ENCODE data around the gene ARHGAP33.

ARHGAP33 gene

DNA sequence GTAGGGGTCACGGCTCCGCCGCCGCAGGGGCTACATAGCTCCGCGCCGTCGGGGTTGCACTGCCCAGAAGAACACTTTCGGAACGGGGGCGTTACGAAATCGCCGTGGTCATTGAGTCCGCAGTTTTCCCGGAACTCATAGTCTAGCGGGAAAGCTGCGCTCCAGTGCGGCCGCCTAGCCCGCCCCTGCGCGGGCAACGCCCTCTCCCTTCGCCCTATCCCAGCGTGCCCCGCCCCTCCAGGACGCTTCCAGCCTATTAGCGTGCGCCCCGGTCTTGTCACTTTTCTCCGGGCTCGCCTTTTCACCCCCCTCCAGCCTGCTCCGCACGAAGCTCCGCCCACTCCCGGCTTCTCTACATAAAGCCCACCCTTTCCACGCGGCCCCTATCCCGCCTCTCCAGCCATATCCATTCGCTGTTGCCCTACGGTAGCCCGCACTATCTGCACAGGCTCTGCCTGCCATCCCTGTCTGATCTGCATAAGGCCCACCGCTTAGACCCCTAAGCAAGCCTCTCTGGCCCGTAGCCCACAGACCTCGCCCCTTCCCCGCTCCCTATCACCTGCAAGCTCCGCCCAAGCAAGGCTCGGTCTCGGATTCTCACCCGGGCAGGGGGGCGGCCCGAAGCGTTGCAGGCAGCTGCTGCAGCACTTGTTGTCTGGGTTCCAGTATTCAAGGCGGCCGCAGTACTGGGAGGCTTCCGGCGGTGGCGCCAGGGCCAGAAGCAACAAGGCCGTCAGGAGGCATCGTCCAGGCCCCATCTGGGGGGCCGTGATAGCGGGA lies 34.8 kb upstream of the ARHGAP33 start:
- DNase-seq: no peak

- no peak for DNase-seq
These were observed 34.2 kb upstream of the ARHGAP33 start for GRCh38 chr19:35741203-35741515.

- no peak for DNase-seq
These were observed 33.1 kb upstream of the ARHGAP33 start, which contains the start of gene IGFLR1 for GRCh38 chr19:35742121-35742724. TSS of gene IGFLR1 (minus strand) at chr19:35742452. CDS start at chr19:35741180, 1,272 bp downstream.

GRCh38 chr19:35743640-35744429 lies 31.5 kb upstream of the ARHGAP33 start:
- DNase-seq: no peak

DNA sequence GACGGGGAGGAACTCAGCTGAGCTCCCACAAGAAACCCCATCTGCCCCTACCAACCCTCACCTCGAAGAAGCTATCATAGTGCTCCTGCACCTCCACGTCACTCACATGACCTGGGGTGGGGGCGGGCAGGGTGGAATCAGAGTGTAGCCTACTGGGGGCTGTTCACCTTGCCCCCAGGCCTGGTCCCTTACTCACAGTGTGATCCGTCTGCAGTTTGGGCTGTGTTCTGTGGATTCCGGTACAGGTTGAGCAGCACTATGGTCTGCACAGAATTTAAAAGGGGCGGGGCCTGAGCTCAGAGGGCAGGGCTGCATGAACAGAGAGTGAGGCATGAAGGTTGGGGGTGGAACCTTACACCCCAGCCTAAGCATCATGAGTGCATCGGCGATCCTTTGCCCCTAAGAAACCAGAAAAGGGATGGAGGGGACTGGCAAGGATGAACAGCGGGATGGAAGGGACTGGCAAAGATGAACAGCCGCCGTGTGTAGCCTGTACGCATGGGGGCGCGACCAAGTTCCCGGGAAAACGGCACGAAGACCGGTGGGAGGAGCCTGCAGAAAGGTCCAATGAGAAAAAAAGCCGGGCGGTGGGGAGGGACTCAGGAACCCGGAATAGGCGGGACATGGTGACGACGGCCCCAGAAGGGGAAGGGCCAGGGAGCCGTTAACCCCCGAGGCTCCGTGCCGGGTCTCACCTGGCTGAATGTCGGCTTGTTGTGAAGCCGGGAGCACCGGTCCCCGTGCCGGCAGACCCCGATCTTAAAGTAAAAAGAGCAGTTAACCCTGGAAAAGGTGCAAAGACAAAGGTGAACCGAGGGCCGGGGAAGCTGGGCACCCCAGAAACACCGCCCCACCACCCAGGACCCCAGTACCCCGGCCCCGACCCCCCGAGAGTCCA lies 30.7 kb upstream of the ARHGAP33 start:
- DNase-seq: no peak

DNA sequence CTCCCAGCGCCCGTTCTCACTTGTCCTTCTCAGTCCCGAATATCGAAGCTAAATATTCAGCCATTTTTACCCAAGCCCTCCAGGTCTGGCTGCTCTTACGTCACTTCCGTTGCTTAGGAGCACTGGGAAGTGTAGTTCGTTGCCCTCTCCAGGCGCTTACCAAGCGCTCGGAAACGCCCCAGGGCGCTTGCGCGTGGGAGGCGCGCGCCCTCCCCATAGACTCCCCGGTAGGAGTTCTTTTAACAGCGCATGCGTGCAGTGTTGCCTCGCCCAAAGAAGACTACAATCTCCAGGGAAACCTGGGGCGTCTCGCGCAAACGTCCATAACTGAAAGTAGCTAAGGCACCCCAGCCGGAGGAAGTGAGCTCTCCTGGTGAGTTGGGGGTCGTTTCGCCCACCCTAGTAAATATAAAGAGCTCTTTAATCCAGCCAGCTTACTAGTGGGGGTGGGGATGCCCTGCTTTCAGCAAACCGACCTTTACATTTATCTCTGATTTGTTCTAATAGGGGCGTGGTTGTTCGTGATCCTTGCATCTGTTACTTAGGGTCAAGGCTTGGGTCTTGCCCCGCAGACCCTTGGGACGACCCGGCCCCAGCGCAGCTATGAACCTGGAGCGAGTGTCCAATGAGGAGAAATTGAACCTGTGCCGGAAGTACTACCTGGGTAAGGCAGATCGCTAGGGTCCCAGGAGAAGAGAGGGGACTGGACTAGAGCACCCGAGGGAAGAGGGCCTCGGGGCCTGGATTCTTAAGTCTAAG lies 29.9 kb upstream of the ARHGAP33 start, which contains the start of the genes PSENEN and U2AF1L4:
Gene PSENEN, plus strand, starts transcription at position 324 of the 759 bp plus-strand sequence. Its CDS starts 280 bp downstream, at position 604.
Gene U2AF1L4, minus strand, starts transcription at position 91 of the 759 bp plus-strand sequence. Its CDS starts 27 bp downstream, at position 64.
- DNase-seq: no peak

DNA sequence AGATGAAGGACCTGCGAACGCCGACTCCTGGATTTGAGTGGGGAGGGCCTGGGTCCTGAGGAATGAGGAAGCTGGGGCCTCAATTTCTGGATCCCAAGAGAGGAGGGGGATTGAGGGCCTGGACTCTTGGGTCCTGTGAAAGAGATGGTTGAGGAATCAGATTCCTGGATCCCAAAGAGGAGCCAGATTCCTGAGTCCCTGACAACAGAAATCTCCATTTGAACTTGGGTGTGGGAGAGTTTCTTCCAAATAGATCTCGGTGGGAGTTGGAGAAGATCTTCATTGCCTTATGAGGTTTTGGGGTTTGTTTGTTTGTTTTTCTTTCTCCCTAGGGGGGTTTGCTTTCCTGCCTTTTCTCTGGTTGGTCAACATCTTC lies 29.3 kb upstream of the ARHGAP33 start:
- DNase-seq: no peak

DNA sequence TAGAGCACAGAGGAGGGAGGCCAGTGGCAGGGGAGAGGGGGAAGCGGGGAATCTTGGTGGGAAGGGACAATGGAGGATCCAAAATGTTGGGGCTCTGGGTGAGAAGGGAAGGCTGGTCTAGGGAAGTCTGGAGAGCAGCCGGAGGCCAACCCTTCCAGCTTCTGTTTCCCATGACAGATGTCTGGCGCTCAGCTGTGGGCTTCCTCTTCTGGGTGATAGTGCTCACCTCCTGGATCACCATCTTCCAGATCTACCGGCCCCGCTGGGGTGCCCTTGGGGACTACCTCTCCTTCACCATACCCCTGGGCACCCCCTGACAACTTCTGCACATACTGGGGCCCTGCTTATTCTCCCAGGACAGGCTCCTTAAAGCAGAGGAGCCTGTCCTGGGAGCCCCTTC lies 28.8 kb upstream of the ARHGAP33 start:
- no peak for DNase-seq

DNA sequence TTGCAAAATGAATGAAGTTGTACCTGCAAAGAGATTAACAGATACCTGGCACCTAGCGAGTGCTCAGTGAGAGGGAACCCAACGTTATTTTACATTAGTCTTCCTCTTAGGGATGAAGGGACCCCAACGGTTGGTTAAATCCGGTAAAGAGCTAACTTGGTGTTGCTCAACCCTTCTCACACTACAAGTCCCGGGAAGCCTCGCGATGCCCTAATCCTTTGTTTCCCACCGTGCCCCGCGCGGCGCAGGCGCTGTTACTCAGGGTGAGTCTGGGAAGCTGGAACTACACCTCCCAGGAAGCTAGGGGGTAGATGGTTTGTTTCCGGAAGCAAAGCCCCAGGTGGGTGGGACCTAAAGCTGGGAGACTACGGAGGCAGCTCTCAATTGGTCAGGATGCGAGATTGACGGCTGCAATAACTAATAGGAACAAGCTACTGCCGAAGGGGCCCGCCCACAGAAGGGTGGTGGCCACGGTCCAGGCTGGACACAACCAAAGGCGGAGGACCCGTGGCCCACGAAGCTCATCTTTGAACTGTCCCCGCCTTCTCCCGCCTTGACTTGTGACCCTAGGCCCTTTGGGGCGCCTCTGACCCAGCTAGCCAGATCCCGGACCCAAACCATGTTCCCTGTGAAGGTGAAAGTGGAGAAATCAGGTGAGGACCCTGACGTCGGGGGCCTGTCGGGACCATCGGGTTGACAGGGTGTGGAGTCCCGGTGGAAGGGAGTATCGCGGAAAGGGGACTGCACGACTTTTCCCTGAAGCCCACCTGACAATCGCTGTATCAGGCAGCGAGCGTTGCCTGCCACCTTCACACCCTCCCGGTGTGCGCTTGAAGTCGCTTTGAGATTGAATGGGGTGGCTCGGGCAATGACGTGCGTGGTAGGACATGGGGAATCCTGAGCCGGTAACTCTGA lies 27.0 kb upstream of the ARHGAP33 start, which contains the start of gene LIN37:
Gene LIN37, plus strand, starts transcription at position 471 of the 915 bp plus-strand sequence. Its CDS starts 149 bp downstream, at position 620.
- no peak for DNase-seq

- no peak for DNase-seq
These were observed 25.2 kb upstream of the ARHGAP33 start for GRCh38 chr19:35750167-35750566.

- DNase-seq: no peak
These were observed 23.3 kb upstream of the ARHGAP33 start for GRCh38 chr19:35751839-35752745.

- no peak for DNase-seq
These were observed 22.5 kb upstream of the ARHGAP33 start for GRCh38 chr19:35752746-35753350.

DNA sequence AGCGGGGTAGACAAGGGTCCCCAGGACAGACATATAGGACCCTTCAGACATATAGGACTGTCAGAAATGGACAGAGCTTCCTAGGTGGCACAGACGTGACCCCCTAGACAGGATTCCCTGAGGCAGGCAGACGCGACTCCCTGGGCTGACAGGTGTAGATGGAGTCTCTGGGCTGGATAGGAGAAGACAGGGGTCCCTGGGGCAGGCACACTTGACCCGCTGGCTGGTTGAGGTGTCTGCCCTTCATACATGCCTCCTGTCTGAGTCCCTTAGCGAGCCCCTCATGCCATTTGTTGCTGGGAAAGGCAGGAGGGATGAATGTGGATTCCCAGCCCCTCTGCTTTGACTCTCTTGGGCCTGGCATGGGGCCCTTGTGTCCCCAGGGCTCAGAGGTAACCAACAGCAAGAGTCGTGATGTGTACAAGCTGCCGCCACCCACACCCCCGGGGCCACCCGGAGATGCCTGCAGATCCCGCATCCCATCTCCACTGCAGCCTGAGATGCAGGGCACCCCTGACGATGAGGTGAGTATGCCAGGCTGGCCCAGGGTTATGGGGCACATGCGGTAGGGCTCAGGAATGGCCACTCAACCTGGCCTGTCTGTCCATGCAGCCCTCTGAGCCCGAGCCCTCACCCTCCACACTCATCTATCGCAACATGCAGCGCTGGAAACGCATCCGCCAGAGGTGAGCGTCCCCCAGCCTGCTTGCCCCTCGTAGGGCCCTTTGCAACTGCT lies 21.6 kb upstream of the ARHGAP33 start:
- no peak for DNase-seq

GRCh38 chr19:35754370-35755130 lies 20.8 kb upstream of the ARHGAP33 start:
- DNase-seq: no peak

DNA sequence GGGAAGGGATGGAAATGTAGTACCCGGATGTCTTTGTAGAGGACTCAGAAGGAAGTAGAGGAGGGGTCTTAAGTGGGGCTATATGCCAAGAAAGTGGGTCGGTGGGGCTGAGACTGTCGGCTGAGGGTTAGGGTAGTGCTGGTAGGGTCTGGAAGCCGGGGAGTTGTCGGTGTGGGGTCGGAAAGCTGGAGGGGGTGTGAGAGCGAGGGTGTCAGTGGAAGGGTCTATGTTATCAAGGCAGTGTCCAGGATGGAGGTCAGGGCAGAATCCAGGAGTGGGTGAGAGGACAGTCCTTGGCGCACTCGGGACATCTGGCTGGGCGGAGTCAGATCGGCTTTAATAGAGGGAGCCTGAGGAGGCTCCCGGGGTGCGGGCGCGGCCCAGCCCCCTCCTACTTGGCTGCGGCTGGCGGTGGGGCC lies 20.2 kb upstream of the ARHGAP33 start:
- no peak for DNase-seq

- DNase-seq: no peak
These were observed 19.6 kb upstream of the ARHGAP33 start for GRCh38 chr19:35755550-35756376.

All from cortex of kidney (tissue), 1 donor.